Effector memory CD4-positive, alpha-beta T cell (primary cell): ENCODE measurements around the gene CYB5D1.
A peak's percentile ranks its signal among the peaks of the same experiment; 100 is the strongest.

Experiments
- DNase-seq, 3 donors: peaks; one replicate each; pipeline ENCODE4 v3.0.0-alpha.2; 2020
- H3K27ac ChIP-seq: 2 replicates; pipeline ENCODE4 v1.7.0; 2013; ENCODE audit warnings: mild to moderate bottlenecking, low read length, moderate library complexity; ENCODE audit not compliant: insufficient read depth, poor library complexity, severe bottlenecking
- H3K27me3 ChIP-seq: replicated peaks from 2 replicates; pipeline ENCODE4 v1.7.0; 2013; ENCODE audit warnings: mild to moderate bottlenecking, low read length; ENCODE audit not compliant: insufficient read depth, control insufficient read depth, poor library complexity, severe bottlenecking
- H3K36me3 ChIP-seq: 2 replicates; pipeline ENCODE4 v1.7.0; 2013; ENCODE audit warnings: mild to moderate bottlenecking, low read length, moderate library complexity; ENCODE audit not compliant: control insufficient read depth, insufficient read depth
- H3K4me1 ChIP-seq: 2 replicates; pipeline ENCODE4 v1.7.0; 2013; ENCODE audit warnings: low read length, mild to moderate bottlenecking; ENCODE audit not compliant: control insufficient read depth, insufficient read depth, poor library complexity, severe bottlenecking
- H3K4me3 ChIP-seq: 2 replicates; pipeline ENCODE4 v1.7.0; 2013; ENCODE audit warnings: low read length, low read depth, mild to moderate bottlenecking; ENCODE audit not compliant: insufficient read depth, poor library complexity, severe bottlenecking
- H3K9me3 ChIP-seq: 2 replicates; pipeline ENCODE4 v1.7.0; 2013; ENCODE audit warnings: mild to moderate bottlenecking, low read length, moderate library complexity; ENCODE audit not compliant: control insufficient read depth

Gene CYB5D1

DNA sequence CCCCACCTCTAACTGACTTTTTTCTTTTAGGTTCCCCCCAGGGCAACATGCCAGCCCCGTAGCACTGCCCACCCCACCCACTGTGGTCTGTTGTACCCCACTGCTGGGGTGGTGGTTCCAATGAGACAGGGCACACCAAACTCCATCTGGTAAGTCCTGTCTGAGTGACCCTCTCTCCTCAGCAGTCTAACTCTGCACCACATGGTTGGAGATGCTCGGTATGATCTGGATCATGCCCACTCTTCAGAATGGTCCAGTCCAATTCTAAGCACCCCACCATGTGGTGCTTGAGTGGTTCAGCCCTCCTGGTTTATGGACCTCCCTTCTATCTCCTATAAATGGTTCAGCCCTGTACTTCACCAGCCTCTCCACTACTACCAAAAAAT lies 17.9 kb upstream of the CYB5D1 start:
- Histone ChIP-seq H3K36me3 (peaks cover 8% of the 10 kb centered on the region), H3K27me3 (no peaks in the 10 kb centered on the region), H3K27ac (peak overlapping the region; percentile 100), H3K4me1 (peaks cover 58% of the 10 kb centered on the region), H3K9me3 (no peaks in the 10 kb centered on the region), H3K4me3 (no peak overlapping the region)
- DNase-seq, result no peak

DNA sequence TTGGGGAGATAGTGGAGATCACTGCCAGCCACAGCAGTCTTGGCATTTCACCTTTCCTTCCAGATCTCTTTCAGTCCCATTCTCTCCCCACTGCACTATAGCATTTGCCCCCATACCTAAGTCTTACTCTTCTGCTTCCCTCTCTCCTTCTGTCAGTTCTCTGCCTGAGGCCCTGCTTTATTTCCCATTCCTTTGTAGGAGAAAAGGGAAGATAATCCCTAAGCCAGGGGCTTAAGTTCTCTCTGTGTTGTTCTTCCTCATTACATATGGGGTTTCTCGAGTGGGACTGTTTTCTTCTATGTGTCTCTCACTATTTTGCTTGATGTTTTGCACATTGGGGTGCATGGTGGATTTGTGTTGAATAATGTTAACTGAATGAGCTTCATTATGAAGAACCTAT lies 17.4 kb upstream of the CYB5D1 start:
- H3K27me3 ChIP-seq, result no peaks in the 10 kb centered on the region
- no peak for DNase-seq
- H3K4me1 ChIP-seq, result peaks cover 60% of the 10 kb centered on the region
- H3K27ac ChIP-seq, result peak overlapping the region; percentile 100
- peaks cover 11% of the 10 kb centered on the region for H3K36me3 ChIP-seq
- H3K4me3 ChIP-seq, result no peak overlapping the region
- no peaks in the 10 kb centered on the region for H3K9me3 ChIP-seq

DNA sequence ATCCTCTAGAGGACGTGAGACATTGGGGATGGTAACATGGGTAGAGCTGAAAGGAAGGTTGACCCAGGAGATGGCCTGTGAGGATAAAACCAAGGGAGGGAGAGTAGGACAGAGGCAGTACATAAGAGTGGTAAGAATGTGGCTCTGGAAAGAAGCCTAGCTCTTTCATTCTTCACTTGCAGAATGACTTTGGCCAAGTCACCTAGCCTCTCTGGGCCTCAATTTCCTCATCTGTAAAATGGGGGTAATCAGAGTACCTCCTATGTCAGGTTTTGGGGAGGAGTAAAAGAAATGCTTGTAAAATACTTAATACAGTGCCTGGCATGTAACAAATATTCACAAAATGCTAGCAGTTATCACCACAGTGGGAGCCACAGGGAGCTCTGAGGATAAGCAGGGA lies 16.9 kb upstream of the CYB5D1 start:
- no peak for DNase-seq
- no peaks in the 10 kb centered on the region for H3K27me3 ChIP-seq
- H3K4me3 ChIP-seq, result peak overlapping the region; percentile 65
- no peaks in the 10 kb centered on the region for H3K9me3 ChIP-seq
- peaks cover 63% of the 10 kb centered on the region for H3K4me1 ChIP-seq
- peaks cover 14% of the 10 kb centered on the region for H3K36me3 ChIP-seq
- H3K27ac ChIP-seq, result peak overlapping the region; percentile 100

DNA sequence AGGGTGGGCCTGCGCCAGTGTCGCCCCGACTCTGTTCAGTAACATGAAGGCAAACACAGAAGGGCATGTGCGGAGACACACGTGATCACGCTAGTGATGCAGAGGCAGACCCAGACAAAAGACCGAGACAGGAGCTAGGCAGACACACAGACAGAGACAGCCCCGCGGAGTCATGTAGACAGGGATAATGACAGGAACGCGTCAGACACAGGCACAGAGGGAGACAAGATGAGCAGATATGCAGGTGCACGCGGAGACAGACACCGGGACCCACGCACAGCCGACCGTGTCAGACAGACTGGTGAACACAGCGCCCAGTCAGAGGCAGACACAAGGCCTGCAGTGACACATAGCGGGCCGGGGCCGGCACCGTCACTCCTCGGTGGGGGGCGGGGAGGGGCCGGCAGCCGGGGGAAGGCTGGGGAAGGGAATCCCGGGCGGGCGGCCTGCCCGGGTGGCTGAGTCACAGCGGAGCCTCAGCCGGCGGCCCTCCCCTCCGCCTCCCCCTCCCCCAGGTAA lies 16.3 kb upstream of the CYB5D1 start:
- no peaks in the 10 kb centered on the region for H3K27me3 ChIP-seq
- H3K9me3 ChIP-seq, result no peaks in the 10 kb centered on the region
- peaks cover 20% of the 10 kb centered on the region for H3K36me3 ChIP-seq
- H3K4me3 ChIP-seq, result peak overlapping the region; percentile 65
- H3K4me1 ChIP-seq, result peaks cover 58% of the 10 kb centered on the region
- peak overlapping the region; percentile 100 for H3K27ac ChIP-seq
- DNase-seq, result peak; percentile 91 to 98 (median 97)

DNA sequence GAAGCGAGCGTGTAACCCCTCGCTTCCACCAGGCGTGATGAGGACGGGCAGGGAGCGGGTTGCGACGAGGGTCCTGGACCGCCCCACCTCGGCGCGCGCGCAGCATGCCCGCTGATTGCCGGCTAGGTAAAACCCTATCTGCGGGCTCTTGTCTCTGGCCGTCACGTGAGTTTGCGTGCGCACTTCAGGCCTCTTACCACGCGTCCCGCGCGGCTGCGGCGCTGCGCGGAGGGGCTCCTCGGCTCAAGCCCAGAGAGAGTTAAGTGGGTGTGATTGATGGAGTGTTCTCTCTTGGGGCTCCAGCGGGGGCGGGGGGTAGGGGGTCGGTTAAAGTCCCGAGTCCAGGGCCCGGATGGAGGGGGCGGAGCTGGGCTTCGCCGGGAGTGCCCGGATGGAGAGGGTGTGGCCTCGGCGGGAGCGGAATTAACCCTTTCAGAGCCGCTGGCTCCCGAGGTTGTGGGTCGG lies 15.9 kb upstream of the CYB5D1 start:
- Histone ChIP-seq H3K4me1 (peaks cover 53% of the 10 kb centered on the region), H3K4me3 (peak overlapping the region; percentile 65), H3K27me3 (no peaks in the 10 kb centered on the region), H3K9me3 (no peaks in the 10 kb centered on the region), H3K36me3 (peaks cover 23% of the 10 kb centered on the region), H3K27ac (peak overlapping the region; percentile 100)
- DNase-seq, result peak; percentile 81 to 84 (median 81)

DNA sequence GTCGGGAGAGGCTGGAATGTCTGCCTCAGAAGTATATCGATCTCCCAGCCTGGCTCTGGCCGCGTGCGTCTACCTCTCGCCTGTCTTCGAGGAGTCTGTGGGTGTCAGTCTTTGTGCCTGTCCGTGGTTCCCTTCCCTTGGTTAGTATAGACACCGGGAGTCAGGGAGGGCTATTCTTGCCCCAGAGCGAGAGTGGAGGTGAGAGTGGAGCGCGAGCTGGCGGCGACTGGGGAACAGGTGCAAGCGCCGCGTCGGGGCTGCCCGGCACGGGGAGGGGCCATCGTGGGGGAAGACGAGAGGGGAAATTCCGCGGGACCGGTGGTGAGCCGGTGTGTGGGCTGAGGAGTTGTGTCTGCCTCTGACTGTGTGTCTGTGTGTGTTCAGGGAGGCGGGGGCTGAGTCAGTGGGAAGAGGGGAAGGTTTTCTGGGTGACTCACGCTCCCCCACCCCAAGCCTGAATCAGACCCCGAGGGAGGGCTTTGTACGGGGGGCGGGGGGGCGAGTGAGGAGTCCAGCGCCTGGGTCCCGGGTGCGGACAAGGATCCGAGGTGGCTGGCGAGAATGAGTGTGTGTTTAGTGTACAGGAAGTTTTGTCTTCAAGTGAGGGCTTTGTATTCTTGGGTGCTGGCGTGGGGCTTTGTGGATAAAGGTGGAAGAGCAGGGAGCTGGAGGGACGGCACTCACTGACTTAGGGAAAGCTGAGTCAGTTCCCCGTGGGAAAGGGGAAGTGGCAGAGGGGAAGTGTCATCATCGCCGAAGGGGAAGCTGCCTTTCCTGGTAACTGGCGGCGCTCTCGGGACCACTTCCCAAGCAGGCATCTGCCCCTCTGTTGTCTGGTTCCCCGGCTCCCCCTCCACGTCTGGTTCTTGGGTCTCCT lies 15.2 kb upstream of the CYB5D1 start:
- Histone ChIP-seq H3K4me3 (peak overlapping the region; percentile 65), H3K9me3 (no peaks in the 10 kb centered on the region), H3K4me1 (peaks cover 46% of the 10 kb centered on the region), H3K27me3 (no peaks in the 10 kb centered on the region), H3K36me3 (peaks cover 28% of the 10 kb centered on the region), H3K27ac (peak overlapping the region; percentile 100)
- peak; percentile 96 to 98 (median 97) for DNase-seq

DNA sequence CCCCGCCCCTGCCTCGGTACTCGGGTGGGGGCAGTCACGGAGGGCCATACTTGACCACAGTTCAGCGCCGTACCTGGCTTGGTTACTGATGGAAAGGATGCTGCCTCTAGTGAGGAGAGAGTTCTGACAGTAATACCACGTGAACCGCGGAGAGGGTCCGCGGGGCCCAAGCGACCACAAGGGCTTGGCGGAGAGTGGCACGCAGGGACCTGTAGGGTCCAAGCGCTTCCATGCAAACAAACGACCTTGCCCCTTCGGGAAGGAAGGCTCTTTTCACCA lies 14.6 kb upstream of the CYB5D1 start:
- DNase-seq, result no peak
- Histone ChIP-seq H3K9me3 (no peaks in the 10 kb centered on the region), H3K36me3 (peaks cover 33% of the 10 kb centered on the region), H3K27me3 (no peaks in the 10 kb centered on the region), H3K4me3 (peak overlapping the region; percentile 65), H3K27ac (peak overlapping the region; percentile 100), H3K4me1 (peaks cover 43% of the 10 kb centered on the region)

DNA sequence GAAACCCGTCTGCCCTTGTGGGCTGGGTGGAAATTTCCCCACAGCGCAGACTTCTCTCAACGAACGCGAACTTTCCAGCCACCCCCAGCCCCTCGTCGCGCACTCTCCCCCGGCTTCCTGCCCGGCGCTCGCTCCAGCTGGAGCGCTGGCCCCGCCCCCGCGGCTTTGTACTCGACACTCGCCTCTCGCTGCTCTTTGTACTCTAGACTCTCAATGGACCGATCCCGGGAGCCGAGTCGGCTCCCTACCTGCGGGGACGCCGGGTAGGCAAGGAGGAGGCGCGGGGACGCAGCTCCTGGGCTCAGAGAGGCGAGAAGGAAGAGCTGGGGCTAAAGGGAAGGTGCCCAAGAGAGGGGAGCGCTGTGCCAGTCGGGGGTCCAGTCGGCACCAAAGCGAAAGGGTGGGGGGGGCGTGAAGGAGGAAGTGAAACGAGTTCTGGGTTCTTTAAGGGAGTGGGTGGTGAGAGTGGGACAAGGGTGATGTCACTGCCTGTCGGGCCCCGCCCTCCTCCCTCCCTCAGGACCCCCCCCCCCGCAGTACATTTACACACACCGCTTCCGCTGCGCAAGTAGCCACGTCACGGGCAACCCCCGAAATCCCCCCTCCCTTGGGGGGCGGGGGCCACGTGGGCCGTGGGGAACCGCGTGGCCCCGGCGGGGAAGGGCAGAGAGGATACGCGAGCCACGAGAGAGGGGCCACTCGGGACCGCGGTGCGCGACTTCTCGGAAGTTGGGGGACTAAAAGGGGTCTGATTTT lies 14.1 kb upstream of the CYB5D1 start:
- H3K36me3 ChIP-seq, result peaks cover 38% of the 10 kb centered on the region
- DNase-seq, result peak; percentile 89 to 92 (median 91)
- H3K9me3 ChIP-seq, result no peaks in the 10 kb centered on the region
- no peaks in the 10 kb centered on the region for H3K27me3 ChIP-seq
- peak overlapping the region; percentile 65 for H3K4me3 ChIP-seq
- peak overlapping the region; percentile 100 for H3K27ac ChIP-seq
- H3K4me1 ChIP-seq, result peaks cover 40% of the 10 kb centered on the region

DNA sequence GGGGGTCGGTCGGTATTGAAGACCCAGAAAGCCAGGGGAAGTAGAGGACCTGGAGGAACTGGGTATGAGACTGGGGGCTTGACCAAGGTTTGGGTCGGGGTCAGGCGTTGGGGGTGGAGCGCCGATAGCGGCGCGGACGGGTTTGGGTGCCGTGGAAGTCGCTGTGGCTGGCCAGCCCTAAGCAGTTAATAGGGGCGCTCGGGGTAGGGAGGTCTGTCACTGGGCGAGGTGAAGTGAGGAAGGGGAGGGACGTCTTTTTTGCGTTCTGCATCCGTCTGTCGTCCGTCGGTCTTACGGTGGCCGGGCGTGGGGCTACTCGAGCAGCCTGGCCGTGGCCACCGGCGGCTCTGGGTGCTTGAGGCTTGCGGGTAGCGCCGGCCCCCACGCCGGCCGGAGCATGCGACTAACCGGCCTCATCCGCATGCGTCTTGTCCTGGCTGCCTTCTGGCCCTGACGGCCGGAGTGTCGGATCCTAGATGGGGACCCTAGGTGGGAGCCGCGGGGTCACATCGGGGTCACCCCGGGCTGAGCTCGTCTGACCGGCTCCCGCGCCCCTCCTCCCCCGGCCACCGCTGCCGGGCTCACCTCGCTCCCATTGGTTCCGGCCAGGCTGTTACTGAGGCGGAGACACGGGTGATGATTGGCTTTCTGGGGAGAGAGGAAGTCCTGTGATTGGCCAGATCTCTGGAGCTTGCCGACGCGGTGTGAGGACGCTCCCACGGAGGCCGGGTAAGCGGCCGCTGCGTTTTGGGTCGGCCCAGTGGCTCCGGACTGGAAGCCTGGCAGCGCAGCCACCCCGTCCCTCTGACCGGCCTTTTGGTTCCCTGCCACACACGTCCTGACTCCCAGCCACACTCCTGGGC lies 13.3 kb upstream of the CYB5D1 start:
- Histone ChIP-seq H3K27me3 (no peaks in the 10 kb centered on the region), H3K27ac (peak overlapping the region; percentile 100), H3K9me3 (no peaks in the 10 kb centered on the region), H3K4me1 (peaks cover 31% of the 10 kb centered on the region), H3K4me3 (peak overlapping the region; percentile 65), H3K36me3 (peaks cover 45% of the 10 kb centered on the region)
- peak; percentile 69 to 77 (median 71) for DNase-seq
